ENCODE results near the gene RCC2. TPM values are rescaled to one million over a fixed set of nuclear protein-coding genes. Genes with fewer than 3 reads are reported as not detected.
"Not testable (repeated sequence)": the region's sequence is repeated elsewhere in the genome, so short reads cannot be mapped to it uniquely, and the experiment has no call there.

The RCC2 gene
- total RNA-seq: 57.2 TPM

DNA sequence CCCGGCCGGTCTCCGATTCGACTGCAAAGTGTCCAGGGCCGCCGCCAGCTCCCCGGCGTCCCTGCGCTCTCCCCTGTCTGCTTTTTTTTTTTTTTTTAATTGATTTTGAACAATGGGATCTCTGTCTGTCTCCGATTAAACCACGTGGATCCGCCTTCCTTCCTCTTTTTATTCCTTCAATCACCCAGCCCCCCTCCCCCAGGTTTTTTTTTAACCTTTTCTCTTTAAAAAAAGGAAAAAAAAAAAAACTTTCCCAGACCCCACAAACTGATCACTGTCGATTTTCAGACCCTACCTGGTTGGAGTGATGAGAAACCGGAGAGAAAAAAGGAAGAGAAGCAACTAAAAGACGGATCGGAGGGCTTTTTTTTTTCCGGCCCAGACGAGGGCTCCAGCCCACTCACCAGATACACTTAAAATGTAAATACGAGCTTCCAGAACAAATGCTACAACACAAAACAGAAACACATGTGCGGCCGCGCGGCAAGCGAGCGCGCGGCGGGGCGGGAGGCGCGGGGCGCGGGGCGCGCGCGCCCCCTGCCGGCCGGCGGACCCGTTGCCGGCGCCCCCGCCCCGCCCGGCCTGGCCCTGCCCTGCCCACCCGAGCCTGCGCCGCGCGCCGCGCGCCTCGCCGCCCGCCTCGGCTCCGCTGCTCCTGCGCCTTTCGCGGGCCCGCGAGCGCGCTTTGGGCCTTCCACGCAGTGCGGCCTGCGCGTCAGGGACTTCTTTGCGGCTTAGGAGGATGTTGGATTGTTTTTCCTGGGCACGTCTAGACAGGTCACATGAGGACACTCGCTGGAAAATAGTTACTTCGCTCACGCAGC, at the start of gene RCC2:
Gene RCC2, minus strand, starts transcription at position 428 of the 824 bp plus-strand sequence. CDS start 1,163 bp downstream, outside the sequence.
- Histone ChIP-seq H3K4me3 (peak within 1 kb of the TSS; percentile 75 to 88), H3K4me1 (peaks cover 6 to 8% of the 10 kb centered on the region in 2 donors), H3K36me3 (no peaks in the 10 kb centered on the region), H3K27me3 (no peaks in the 10 kb centered on the region), H3K27ac (peak within 1 kb of the TSS; percentile 26 to 73), H3K9me3 (no peaks in the 10 kb centered on the region)
- TF ChIP-seq, protein P1, sequence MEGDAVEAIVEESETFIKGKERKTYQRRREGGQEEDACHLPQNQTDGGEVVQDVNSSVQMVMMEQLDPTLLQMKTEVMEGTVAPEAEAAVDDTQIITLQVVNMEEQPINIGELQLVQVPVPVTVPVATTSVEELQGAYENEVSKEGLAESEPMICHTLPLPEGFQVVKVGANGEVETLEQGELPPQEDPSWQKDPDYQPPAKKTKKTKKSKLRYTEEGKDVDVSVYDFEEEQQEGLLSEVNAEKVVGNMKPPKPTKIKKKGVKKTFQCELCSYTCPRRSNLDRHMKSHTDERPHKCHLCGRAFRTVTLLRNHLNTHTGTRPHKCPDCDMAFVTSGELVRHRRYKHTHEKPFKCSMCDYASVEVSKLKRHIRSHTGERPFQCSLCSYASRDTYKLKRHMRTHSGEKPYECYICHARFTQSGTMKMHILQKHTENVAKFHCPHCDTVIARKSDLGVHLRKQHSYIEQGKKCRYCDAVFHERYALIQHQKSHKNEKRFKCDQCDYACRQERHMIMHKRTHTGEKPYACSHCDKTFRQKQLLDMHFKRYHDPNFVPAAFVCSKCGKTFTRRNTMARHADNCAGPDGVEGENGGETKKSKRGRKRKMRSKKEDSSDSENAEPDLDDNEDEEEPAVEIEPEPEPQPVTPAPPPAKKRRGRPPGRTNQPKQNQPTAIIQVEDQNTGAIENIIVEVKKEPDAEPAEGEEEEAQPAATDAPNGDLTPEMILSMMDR (IDR thresholded peaks at IDR 0.05): peak in 1 of 3 experiments; percentile 3
- DNase-seq (ENCODE audit: low spot score in 2 of 2): peak in 1 of 2 donors; percentile 77
- intact Hi-C loops (cut with DNase I): loop anchor here (1.0 to 5.0 kb wide), 2 partner anchors 19 to 168 kb away; no protein-coding TSS in a partner anchor

DNA sequence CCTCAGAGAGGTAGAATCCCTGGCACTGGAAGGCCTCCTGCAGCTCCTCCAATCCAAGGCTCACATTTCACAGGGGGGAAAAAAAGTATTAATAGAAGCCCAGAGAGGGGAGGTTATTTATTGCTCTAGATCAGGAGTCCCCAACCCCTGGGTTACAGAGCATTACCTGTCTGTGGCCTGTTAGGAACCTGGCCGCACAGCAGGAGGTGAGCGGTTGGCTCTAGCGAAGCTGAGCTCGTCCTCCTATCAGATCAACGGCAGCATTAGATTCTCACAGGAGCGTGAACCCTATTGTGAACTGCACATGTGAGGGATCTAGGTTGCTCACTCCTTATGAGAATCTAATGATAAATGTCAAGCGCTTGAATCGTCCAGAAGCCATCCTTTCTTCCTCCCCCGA, 46.8 kb upstream of the RCC2 start:
- no peak for DNase-seq (ENCODE audit: low spot score in 2 of 2)
- no peak overlapping the region for H3K4me3 ChIP-seq
- no peak overlapping the region for H3K27ac ChIP-seq
- no peaks in the 10 kb centered on the region for H3K27me3 ChIP-seq
- TF ChIP-seq, protein P1 (IDR thresholded peaks at IDR 0.05): no peak
- no peaks in the 10 kb centered on the region for H3K9me3 ChIP-seq
- no peaks in the 10 kb centered on the region for H3K4me1 ChIP-seq
- H3K36me3 ChIP-seq: no peaks in the 10 kb centered on the region
- intact Hi-C loops (cut with DNase I): no loop called here

DNA sequence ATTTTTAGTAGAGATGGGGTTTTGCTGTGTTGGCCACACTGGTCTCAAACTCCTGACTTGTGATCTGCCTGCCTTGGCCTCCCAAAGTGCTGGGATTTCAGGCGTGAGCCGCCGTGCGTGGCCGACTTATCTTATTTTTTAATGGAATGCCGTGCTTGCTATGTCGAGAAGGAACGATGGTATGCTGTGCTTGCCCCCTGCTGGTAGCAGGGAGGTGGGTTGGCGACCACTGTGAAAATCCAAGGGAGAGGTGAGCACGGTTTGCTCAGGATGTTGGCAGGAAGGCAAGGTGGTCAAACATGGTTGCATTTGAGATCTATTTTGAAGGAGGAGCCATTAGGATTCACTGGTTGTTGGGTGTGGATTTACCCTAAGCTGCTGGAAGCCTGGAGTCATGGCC, 45.8 kb upstream of the RCC2 start:
- H3K36me3 ChIP-seq: no peaks in the 10 kb centered on the region
- no peak overlapping the region for H3K27ac ChIP-seq
- no peaks in the 10 kb centered on the region for H3K4me1 ChIP-seq
- TF ChIP-seq, protein P1 (IDR thresholded peaks at IDR 0.05): peak in 1 of 3 experiments; percentile 16
- no peaks in the 10 kb centered on the region for H3K9me3 ChIP-seq
- no peak overlapping the region for H3K4me3 ChIP-seq
- intact Hi-C loops (cut with DNase I): no loop called here
- no peaks in the 10 kb centered on the region for H3K27me3 ChIP-seq
- DNase-seq (ENCODE audit: low spot score in 2 of 2): no peak

DNA sequence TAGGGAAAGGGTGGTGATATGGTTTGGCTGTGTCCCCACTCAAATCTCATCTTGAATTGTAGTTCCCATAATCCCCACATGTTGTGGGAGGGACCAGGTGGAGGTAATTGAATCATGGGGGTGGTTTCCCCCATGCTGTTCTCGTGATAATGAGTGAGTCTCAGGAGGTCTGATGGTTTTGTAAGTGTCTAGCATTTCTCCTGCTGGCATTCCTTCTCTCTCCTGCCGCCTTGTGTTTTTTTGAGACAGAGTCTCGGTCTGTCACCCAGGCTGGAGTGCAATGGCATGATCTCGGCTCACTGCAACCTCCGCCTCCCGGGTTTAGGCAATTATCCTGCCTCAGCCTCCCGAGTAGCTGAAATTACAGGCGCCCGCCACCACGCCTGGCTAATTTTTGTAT, 42.5 kb upstream of the RCC2 start:
- H3K4me1 ChIP-seq; H3K27me3 ChIP-seq; DNase-seq (ENCODE audit: low spot score in 2 of 2); intact Hi-C loops (cut with DNase I); H3K36me3 ChIP-seq; H3K4me3 ChIP-seq; H3K27ac ChIP-seq; H3K9me3 ChIP-seq: not testable (repeated sequence)

DNA sequence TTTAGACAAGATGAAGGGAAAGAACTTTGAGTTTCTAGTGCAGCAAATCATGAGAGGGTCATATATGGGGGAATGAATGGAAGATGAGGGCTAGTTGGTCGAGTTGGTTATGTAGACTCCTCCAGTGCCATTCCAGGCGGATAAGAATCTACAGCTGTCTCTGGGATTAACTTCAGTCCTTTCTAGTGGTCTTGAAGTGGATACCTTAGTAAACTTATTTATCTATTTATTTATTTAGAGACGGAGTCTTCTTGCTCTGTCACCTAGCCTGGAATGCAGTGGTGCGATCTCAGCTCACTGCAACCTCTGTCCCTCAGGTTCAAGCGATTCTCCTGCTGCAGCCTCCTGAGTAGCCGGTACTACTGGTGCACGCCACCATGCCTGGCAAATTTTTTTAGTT, 41.4 kb upstream of the RCC2 start:
- H3K4me3 ChIP-seq: no peak overlapping the region
- DNase-seq (ENCODE audit: low spot score in 2 of 2): no peak
- intact Hi-C loops (cut with DNase I): no loop called here
- H3K36me3 ChIP-seq: no peaks in the 10 kb centered on the region
- no peaks in the 10 kb centered on the region for H3K9me3 ChIP-seq
- no peaks in the 10 kb centered on the region for H3K27me3 ChIP-seq
- H3K27ac ChIP-seq: no peak overlapping the region
- TF ChIP-seq, protein P1 (IDR thresholded peaks at IDR 0.05): no peak
- H3K4me1 ChIP-seq: no peaks in the 10 kb centered on the region

DNA sequence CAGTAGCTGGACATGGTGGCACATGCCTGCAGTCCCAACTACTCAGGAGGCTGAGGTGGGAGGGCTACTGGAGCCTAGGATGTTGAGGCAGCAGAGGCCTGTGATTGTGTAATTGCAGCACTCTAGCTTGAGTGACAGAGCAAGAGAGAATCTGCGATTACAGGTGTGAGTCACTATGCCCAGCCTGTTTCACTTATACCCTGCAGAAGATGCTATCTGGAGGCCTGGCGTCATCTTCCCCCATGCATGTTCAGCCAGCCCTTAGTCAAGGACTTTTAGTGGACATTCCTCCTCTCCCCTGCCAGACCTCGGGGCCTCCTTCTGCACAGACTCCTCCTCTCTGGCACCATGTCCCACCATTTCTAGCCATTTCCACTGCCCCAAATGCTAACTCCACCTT, 36.3 kb upstream of the RCC2 start:
- Histone ChIP-seq H3K27me3 (no peaks in the 10 kb centered on the region), H3K4me1 (no peaks in the 10 kb centered on the region), H3K4me3 (no peak overlapping the region), H3K27ac (no peak overlapping the region), H3K9me3 (no peaks in the 10 kb centered on the region), H3K36me3 (no peaks in the 10 kb centered on the region)
- TF ChIP-seq, protein P1 (IDR thresholded peaks at IDR 0.05): no peak
- DNase-seq (ENCODE audit: low spot score in 2 of 2): no peak
- intact Hi-C loops (cut with DNase I): no loop called here

DNA sequence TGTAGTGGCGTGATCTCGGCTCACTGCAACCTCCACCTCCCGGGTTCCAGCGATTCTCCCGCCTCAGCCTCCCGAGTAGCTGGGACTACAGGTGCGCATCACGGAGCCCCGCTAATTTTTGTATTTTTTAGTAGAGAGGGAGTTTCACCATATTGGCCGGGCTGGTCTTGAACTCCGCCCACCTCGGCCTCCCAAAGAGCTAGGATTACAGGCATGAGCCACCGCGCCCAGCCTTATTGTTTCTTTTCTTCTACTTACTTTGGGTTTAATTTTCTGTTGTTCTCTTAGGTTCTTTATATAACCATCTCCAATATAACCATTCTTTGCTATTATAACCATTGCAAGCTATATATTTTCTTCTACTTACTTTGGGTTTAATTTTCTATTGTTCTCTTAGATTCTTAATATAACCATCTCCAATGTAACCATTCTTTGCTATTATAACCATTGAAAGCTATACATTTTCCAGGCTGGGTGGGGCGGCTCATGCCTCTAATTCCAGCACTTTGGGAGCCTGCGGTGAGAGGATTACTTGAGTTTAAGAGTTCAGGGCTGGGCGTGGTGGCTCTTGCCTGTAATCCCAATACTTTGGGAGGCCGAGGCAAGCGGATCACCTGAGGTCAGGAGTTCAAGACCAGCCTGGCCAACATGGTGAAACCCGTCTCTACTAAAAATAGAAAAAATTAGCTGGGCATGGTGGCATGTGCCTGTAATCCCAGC, 35.5 kb upstream of the RCC2 start:
- H3K27ac ChIP-seq; H3K9me3 ChIP-seq; H3K4me3 ChIP-seq; intact Hi-C loops (cut with DNase I); DNase-seq (ENCODE audit: low spot score in 2 of 2); H3K4me1 ChIP-seq; H3K27me3 ChIP-seq; H3K36me3 ChIP-seq: not testable (repeated sequence)
